ENCODE data around the gene EID2.

The EID2 gene, protein sequence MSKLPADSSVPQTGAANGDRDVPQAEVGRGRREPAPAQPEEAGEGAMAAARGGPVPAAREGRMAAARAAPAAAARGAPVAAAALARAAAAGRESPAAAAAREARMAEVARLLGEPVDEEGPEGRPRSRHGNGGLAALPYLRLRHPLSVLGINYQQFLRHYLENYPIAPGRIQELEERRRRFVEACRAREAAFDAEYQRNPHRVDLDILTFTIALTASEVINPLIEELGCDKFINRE

DNA sequence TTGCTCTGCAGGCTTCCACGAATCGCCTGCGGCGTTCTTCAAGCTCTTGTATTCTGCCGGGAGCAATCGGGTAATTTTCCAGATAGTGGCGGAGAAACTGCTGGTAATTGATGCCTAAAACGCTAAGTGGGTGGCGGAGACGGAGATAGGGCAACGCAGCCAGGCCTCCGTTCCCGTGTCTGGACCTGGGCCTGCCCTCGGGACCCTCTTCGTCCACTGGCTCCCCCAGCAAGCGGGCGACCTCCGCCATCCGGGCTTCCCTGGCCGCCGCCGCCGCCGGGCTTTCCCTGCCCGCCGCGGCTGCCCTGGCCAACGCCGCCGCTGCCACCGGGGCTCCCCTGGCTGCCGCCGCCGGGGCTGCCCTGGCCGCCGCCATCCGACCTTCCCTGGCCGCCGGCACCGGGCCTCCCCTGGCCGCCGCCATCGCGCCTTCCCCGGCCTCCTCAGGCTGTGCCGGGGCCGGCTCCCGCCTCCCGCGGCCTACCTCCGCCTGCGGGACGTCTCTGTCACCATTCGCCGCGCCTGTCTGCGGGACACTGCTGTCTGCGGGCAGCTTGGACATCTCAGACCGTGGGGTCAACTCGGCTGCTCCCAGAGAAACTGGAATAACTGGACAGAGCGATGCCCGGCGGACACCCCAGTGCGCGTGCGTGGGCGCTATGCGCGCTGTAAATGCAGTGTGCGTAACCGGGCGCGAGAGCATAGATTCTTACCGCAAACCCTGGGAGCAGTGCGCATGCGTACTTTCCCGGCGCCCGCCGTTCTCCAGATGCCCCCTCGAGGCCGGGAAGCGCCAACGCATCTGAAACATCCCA is at the start of gene EID2:
Gene EID2, minus strand, starts transcription at position 644 of the 815 bp plus-strand sequence. Its CDS starts 82 bp downstream, at position 562.
- DNase-seq = peak; percentile 89 to 92

DNA sequence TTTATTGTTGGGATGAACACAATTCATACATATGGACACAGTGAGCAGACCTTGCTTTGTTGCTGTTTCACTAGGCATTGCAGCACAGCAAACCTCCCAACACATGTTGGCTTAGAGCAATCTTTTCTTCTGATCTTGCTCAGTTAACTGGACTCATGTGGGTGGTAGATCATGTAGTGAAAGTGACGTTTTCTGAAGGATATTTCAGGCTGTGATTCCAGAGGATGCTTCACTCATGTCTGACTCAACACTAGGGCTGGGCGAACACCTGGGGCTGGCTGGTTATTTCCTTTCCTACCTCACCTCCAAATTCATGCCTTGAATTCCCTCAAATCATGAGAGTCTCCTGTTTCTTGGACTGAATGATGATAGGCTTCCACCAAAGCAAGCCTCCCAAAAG is 48.1 kb upstream of the EID2 start:
- no peak for DNase-seq

- no peak for DNase-seq
Measured at GRCh38 chr19:39587496-39587895, 47.5 kb upstream of the EID2 start.

- no peak for DNase-seq
Measured at GRCh38 chr19:39582891-39583625, 43.1 kb upstream of the EID2 start.

DNA sequence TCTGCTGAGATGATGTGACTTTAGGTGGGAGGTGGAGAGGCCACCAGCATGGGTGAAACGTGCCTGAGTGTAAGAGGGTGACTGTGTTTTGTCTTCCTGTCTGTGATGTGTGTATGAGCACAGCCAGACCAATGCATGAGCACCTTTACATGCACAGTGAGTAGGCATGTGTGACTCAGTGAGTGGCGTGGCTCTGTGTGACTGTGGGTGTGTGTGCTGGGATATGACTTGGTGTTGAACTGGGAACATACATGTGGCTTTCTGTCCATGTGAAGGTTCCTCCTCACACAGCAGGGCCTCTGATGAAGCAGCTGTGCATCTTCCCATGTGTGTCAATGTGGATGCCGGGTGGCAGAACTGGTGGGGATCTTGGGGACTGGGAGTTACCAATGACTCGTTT is 42.5 kb upstream of the EID2 start:
- DNase-seq = no peak

- no peak for DNase-seq
Measured at GRCh38 chr19:39568604-39569003, 28.6 kb upstream of the EID2 start.

- no peak for DNase-seq
Measured at GRCh38 chr19:39566064-39566463, 26.1 kb upstream of the EID2 start.

DNA sequence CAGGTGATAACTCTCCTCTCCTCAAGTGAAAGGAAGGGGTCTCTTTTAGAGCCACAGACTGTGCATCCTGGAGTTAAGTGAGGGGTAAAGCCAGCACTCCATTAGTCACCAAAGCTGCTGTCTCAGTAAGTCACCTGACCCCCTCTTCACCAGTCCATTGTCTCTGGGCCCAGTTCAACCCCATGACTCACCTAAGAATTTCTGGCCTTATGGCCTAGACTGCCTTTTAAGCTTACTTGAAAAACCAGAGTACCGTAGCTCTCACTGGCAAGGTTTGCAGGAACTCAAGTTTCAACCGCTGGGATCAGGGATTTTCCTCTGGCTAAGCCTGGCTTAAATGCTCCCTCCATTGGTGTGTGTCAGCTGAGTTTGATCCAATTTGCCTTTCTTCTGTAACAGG is 23.4 kb upstream of the EID2 start:
- no peak for DNase-seq

DNA sequence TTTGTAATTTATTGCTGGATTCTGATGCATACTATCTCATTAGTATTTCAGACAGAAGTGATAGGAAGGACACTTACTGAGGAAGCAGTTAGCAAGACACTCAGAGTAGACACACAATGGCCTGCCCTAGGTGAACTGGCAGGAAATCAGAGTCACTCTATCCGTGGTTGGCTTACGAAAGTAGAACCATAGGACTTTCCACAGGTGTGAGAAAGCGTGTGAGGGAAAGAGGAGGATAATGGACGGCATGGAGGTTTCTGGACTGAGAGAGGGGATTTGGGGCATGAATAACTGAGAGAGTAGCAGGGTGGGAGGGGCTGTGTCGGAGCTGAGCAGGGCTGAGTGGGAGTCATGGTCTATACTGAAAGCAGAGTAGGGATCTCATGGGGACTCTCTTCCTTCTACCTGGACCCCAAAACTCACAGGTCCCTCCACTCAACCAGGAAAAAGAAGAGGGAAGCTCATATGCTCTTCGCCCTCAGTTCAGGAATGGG is 18.7 kb upstream of the EID2 start:
- DNase-seq = no peak

GRCh38 chr19:39557811-39558623 is 18.1 kb upstream of the EID2 start:
- no peak for DNase-seq

DNA sequence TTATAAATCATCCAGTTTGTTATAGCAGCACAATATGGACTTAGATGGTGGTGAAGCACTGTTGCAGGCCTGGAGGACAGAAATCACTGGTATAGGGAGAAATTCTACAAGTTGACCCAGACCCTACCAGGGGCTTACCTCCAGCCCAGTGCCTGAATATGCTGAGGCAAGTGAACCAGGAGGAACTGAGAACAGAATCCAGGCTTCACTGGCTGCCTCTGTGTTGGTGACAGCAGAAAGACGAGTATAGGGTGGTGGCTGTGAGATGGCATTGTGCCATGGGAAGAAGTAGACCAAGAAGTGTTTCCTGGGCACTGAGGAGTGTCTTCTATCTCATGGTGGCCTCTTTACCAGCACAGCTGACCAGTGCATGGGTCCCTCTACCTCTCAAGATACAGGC is 15.9 kb upstream of the EID2 start:
- DNase-seq = no peak

- DNase-seq = no peak
Measured at GRCh38 chr19:39554701-39555311, 14.8 kb upstream of the EID2 start.

DNA sequence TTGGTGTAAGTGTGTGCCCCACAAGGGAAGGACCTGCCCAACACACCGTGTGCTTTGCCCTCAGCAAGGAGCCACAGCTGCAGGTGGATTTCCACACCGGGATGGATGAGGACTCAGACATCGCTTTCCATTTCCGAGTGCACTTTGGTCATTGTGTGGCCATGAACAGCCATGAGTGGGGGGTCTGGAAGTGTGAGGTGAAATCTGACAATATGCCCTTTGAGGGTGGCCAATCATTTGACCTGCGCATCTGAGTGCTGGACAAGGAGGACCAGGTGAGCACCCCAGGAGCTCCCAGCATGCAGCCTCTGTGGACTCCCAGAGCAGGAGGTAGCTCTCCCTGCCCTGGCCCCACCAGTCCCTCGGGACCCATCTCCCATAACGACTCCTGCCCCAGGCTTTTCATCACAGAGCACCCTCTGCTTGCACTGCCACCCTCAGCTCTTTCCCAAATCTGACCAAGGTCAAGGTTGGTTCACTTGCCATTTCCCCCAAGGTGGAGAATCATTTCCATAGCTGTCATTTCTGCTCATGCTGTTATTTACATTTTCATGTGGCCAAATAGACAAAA is 13.2 kb upstream of the EID2 start:
- DNase-seq = no peak

DNA sequence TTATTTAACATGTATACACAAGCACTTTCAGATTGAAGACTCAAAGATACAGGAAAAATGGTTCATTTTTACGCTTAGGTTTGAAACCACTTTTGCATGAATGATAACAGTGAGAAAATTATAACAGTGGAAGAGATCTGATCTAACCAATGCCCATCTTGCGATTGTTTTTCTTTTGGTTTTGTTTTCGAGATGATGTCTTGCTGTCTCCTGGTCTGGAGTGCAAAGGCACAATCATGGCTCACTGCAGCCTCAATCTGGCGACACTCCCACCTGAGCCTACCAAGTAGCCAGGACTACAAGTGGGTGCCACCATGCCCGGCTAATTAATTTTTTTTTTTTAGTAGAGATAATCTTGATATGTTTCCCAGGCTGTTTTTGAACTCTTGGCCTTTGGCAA is 10.2 kb upstream of the EID2 start:
- DNase-seq = no peak

DNA sequence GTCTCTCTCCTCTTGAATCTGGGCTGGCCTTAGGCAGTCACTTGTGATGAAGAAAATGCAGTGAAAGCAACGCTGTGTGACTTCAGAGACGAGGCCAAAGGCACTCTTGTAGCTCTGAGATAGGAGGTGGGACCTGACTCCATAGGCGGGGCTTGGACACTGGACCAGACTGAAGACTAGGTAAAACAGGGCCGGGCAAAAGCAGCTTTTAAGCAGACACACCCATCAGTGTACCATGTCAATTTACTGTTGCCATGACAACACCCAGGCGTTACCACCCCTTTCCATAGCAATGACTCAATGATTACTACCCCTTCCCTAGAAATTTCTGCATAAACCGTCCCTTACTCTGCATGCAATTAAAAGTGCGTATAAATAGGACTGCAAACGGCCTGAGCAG is 6.6 kb upstream of the EID2 start:
- no peak for DNase-seq

DNA sequence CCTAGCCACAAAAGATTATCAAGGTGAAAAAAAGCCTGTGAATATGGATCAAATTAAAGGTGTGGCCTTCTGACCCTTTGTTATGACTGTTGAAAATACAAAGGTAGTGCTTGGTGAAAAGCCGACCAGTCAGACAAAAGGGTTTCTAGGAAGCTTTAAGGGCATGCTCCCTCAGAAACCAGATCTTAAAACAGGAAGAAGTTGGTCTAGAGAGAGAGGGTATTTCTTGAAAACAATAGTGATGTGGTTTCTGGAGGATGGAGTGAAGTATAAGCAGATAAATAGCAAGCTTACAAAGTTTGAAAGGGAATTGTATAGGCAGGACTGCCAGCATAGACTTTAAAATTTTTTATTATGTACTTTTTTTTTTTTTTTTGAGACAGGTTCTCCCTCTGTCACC is 5.0 kb upstream of the EID2 start:
- DNase-seq = no peak

DNA sequence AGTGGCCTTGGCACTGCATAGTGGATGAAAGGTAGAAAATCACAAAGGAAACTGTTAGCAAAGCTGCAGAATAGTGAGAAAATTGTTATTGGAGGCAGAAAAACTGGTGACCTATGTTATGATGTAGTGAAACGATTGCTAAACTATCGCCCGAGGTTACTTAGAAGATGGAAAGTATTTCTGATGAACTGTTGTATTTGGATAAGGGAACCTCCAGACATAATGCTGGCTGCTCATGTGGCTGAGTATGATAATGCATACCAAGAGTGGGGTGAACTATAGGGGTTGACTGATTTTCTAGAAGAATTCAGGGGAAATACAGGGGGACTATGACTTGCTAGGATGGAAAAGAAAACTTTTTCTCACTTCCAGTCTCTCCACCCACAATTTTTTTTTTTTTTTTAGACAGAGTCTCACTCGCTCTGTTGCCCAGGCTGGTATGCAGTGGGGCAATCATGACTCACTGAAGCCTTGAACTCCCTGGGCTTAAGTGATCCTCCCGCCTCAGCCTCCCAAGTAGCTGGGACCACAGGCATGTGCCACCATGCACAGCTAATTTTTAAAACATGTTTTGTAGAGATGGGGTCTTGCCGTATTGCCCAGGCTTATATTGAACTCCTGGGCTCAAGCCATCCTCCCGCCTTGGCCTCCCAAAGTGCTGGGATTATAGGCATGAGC is 4.4 kb upstream of the EID2 start:
- no peak for DNase-seq

DNA sequence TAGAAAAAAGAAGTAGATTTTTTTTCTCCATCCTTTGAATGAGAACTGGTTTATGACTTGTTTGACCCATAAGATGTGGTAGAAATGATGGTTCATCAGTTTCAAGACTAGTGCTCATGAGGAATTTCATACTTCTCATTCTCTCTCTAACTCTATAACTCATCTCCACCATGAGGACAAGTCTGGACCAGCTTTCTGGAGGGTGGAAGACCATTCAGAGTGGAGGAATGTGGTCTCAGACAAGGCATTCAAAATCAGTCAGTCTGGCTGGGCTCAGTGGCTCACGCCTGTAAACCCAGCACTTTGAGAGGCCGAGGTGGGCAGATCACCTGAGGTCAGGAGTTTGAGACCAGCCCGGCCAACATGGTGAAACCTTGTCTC is 3.5 kb upstream of the EID2 start:
- DNase-seq = no peak

DNA sequence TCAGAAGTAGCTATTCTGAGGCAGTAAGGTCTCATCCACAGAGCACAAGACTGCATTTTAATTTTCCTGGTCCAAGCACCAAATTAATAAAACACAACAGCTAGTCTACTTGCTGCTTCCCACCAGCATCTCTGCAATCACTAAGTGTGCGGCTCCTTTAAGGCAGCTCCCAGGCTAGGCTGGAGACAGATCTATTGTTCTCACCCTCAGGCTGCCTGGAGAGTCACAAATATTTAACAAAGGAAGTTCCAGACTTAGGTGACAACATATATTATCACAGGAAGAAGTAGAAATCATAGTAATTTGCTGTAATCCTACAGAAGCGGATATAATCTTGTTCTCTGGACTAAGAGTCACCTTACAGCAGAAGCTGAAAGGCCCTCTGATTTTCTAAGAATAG is 2.2 kb upstream of the EID2 start:
- DNase-seq = no peak

GRCh38 chr19:39540333-39540673 is 342 bp upstream of the EID2 start:
- no peak for DNase-seq

- DNase-seq = no peak
Measured at GRCh38 chr19:39539165-39539517, 820 bp downstream of the EID2 start.

- no peak for DNase-seq
Measured at GRCh38 chr19:39533791-39534190, 6.2 kb downstream of the EID2 start.

Data from AML-193 (cell line).